HepG2 (cell line): ENCODE data around the gene CCDC170. TPM values are rescaled to one million over a fixed set of nuclear protein-coding genes. Genes with fewer than 3 reads are reported as not detected.

Source experiments
- ATAC-seq: fragments of 200-7000 bp; cut with Tn5 transposase; 3 replicates; pipeline ENCODE4 v1.9.1; 2020; ENCODE audit warnings: mild to moderate bottlenecking, moderate library complexity
- BruUV-seq: library from RNA; stranded (reverse); fragments of 400-500 nt; replicated peaks from 2 replicates; lab custom pipeline; 2021; lab: Mats Ljungman, UMichigan
- CTCF ChIA-PET: fragments of 300-600 bp; formaldehyde crosslinking; extraction: SDS; loops from one replicate; lab custom pipeline; 2021; ENCODE audit warnings: low total read pairs, inconsistent platforms, low intra/inter-chr PET ratio; lab: Yijun Ruan, JAX
- POLR2A ChIA-PET: fragments of 350-600 bp; sonication (Branson Sonifier 250); formaldehyde crosslinking; loops from one replicate; lab custom pipeline; 2020; ENCODE audit warnings: antibody characterized with exemption, inconsistent platforms; lab: Yijun Ruan, JAX
- DNase-seq: peaks from one replicate; pipeline ENCODE4 v3.0.0-alpha.2; 2015; ENCODE audit warnings: low spot score
- FAIRE-seq: peaks from 3 replicates; lab custom pipeline; 2011; peaks lifted over from hg19 to GRCh38; lab: Jason Lieb, UNC
- H2AFZ ChIP-seq: one replicate; pipeline ENCODE4 v1.6.1; 2011; ENCODE audit warnings: low read length, inconsistent platforms
- H3K27ac ChIP-seq: fragments of 300-600 bp; 3 replicates; pipeline ENCODE4 v1.8.0; 2011; ENCODE audit warnings: mixed run types, mild to moderate bottlenecking, mixed read lengths, low read length, inconsistent platforms; ENCODE audit not compliant: insufficient read depth; ENCODE audit errors: extremely low read length
- H3K27me3 ChIP-seq, 2 experiments: fragments of 200-600 bp in 1 of 2; 2 replicates in 1 of 2; 3 replicates in 1 of 2; pipeline versions ENCODE4 v1.6.0 to v1.8.0; 2011; ENCODE audit warnings: low read length in 2 of 2, mild to moderate bottlenecking in 2 of 2, moderate library complexity in 2 of 2, inconsistent platforms in 1 of 2; ENCODE audit not compliant: insufficient read depth in 2 of 2, control insufficient read depth in 1 of 2
- H3K36me3 ChIP-seq, 2 experiments: fragments of 200-600 bp in 1 of 2; replicated peaks in 1 of 2; 2 replicates in 1 of 2; 3 replicates in 1 of 2; pipeline versions ENCODE4 v1.5.1 to v1.8.0; 2011; ENCODE audit warnings: low read length in 2 of 2, inconsistent platforms in 1 of 2; ENCODE audit not compliant: insufficient read depth in 2 of 2, control insufficient read depth in 1 of 2
- H3K4me1 ChIP-seq: 2 replicates; pipeline ENCODE4 v1.5.1; 2012; ENCODE audit warnings: low read length, inconsistent platforms; ENCODE audit not compliant: insufficient read depth
- H3K4me2 ChIP-seq: 2 replicates; pipeline ENCODE4 v1.6.0; 2011; ENCODE audit warnings: low read depth, low read length, inconsistent platforms
- H3K4me3 ChIP-seq, 3 experiments: fragments of 200-600 bp in 1 of 3; sonication (generic), shearing (Covaris generic) in 1 of 3; replicated peaks in 1 of 3; 2 replicates each; pipeline ENCODE4 v1.5.1; 2011 to 2016; ENCODE audit warnings: low read length in 3 of 3, inconsistent platforms in 2 of 3, low read depth in 2 of 3, mild to moderate bottlenecking in 2 of 3, control low read depth in 1 of 3, mixed read lengths in 1 of 3; ENCODE audit not compliant: insufficient read depth in 1 of 3
- H3K79me2 ChIP-seq: one replicate; pipeline ENCODE4 v1.6.1; 2011; ENCODE audit warnings: low read length, inconsistent platforms; ENCODE audit not compliant: insufficient read depth
- H3K9ac ChIP-seq: 2 replicates; pipeline ENCODE4 v1.6.0; 2011; ENCODE audit warnings: mild to moderate bottlenecking, low read depth, low read length, inconsistent platforms; ENCODE audit not compliant: insufficient read depth
- H3K9me3 ChIP-seq: 2 replicates; pipeline ENCODE4 v1.5.1; 2012; ENCODE audit warnings: mild to moderate bottlenecking, low read length
- H4K20me1 ChIP-seq: 2 replicates; pipeline ENCODE4 v1.6.0; 2011; ENCODE audit warnings: inconsistent platforms, mild to moderate bottlenecking, low read length, moderate library complexity; ENCODE audit not compliant: insufficient read depth
- AKNA ChIP-seq: sonication (generic); formaldehyde crosslinking; IDR thresholded peaks from 2 replicates; pipeline ENCODE4 v1.4.0; 2020; ENCODE audit warnings: missing genetic modification reagents, borderline replicate concordance
- CBX1 ChIP-seq: IDR thresholded peaks from one replicate; pipeline ENCODE4 v1.6.1; 2016; ENCODE audit warnings: antibody characterized with exemption, low read depth
- CCDC6 ChIP-seq: sonication (generic); formaldehyde crosslinking; IDR thresholded peaks from 2 replicates; pipeline ENCODE4 v1.8.1; 2022; ENCODE audit warnings: mild to moderate bottlenecking, missing genetic modification reagents, moderate library complexity
- JUN ChIP-seq: sonication (generic); formaldehyde crosslinking; IDR thresholded peaks from 2 replicates; pipeline ENCODE4 v1.4.0; 2020; ENCODE audit warnings: mild to moderate bottlenecking, missing genetic modification reagents
- KLF13 ChIP-seq: sonication (generic); formaldehyde crosslinking; IDR thresholded peaks from 2 replicates; pipeline ENCODE4 v1.4.0; 2020; ENCODE audit warnings: mild to moderate bottlenecking, missing genetic modification reagents
- KLF9 ChIP-seq: IDR thresholded peaks from 2 replicates; pipeline ENCODE4 v1.6.1; 2016; ENCODE audit warnings: low read depth
- NFE2 ChIP-seq: sonication (generic); formaldehyde crosslinking; IDR thresholded peaks from 2 replicates; pipeline ENCODE4 v1.4.0; 2020; ENCODE audit warnings: missing genetic modification reagents
- RFXANK ChIP-seq: IDR thresholded peaks from 2 replicates; pipeline ENCODE4 v1.6.1; 2016
- STAT6 ChIP-seq: sonication (generic); formaldehyde crosslinking; IDR thresholded peaks from 2 replicates; pipeline ENCODE4 v1.4.0; 2020; ENCODE audit warnings: missing genetic modification reagents, mild to moderate bottlenecking, borderline replicate concordance
- THAP7 ChIP-seq: sonication (generic); formaldehyde crosslinking; IDR thresholded peaks from 2 replicates; pipeline ENCODE4 v1.8.1; 2023; ENCODE audit warnings: mild to moderate bottlenecking, missing genetic modification reagents
- ZFAT ChIP-seq: sonication (generic); formaldehyde crosslinking; conservative IDR thresholded peaks from 2 replicates; pipeline ENCODE4 v1.8.1; 2023; ENCODE audit warnings: missing genetic modification reagents, inconsistent platforms
- ZNF335 ChIP-seq: sonication (generic); formaldehyde crosslinking; IDR thresholded peaks from 2 replicates; pipeline ENCODE4 v1.4.0; 2020; ENCODE audit warnings: missing genetic modification reagents
- WGBS: methylation state at CpG from one replicate; pipeline ENCODE4 v1.1.6; 2017; ENCODE audit warnings: low lambda C conversion rate; 5-methylcytosine and 5-hydroxymethylcytosine counted together
- in situ Hi-C: cut with HindIII; loops from 2 replicates; pipeline ENCODE4 v1.10.0; 2017; ENCODE audit warnings: low pct_unique_long_range_greater_than_20kb; ENCODE audit not compliant: extremely low pct_ligation_motif_present
- intact Hi-C: fragments of 100-400 bp; cut with micrococcal nuclease; formaldehyde crosslinking; loops from one replicate; pipeline ENCODE4 v1.10.0; 2022; ENCODE audit not compliant: unreplicated experiment
- polyA plus RNA-seq, 8 experiments: library from polyadenylated mRNA; depleted of rRNA in 3 of 8; stranded (reverse) in 7 of 8; unstranded in 1 of 8; fragments of >200 nt; fragmentation: Illumina TruSeq in 4 of 8; extraction: Trizol in 4 of 8; gene quantifications; 2 replicates each; pipeline versions ENCODE4 v1.2.1 to v1.2.3, GENCODE V29; 2011 to 2016; ENCODE audit warnings: low read depth in 4 of 8, missing spikeins in 1 of 8, mixed read lengths in 1 of 8; ENCODE audit not compliant: insufficient read depth in 1 of 8
- total RNA-seq, 5 experiments: library from RNA; depleted of rRNA; stranded (reverse); fragments of >200 nt; fragmentation: Illumina TruSeq; extraction: Trizol; gene quantifications; 2 replicates each; pipeline ENCODE4 v1.2.3, GENCODE V29; 2016; ENCODE audit warnings: low read depth in 1 of 5
- TF ChIP-seq, protein P1 (sequence below): sonication (generic); formaldehyde crosslinking; IDR thresholded peaks from 2 replicates; pipeline ENCODE4 v1.8.0; 2023; ENCODE audit warnings: mild to moderate bottlenecking, missing genetic modification reagents
- TF ChIP-seq, protein P2 (sequence below): sonication (generic); formaldehyde crosslinking; IDR thresholded peaks from 2 replicates; pipeline ENCODE4 v1.4.0; 2020; ENCODE audit warnings: low read depth, mild to moderate bottlenecking, missing genetic modification reagents

The CCDC170 gene
- total and polyA plus RNA-seq, 2 of the 13 experiments (the other 11 are each of a cell fraction or from before 2014, with no cell fraction given): 0.90 to 5.1 TPM

DNA sequence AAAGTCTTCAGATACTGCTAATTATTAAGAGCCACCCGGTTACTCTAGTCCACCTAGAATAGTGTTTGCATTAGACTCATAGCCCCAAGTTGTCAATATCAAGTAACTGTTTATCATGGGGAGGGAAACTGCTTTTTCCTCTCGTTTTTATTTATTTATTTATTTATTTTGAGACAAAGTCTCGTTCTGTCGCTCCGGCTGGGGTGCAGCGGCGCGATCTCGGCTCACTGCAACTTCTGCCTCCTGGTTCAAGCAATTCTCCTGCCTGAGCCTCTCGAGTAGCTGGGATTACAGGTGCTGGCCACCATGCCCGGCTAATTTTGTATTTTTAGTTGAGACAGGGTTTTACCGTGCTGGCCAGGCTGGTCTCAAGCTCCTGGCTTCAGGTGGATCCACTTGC, 16.1 kb upstream of the CCDC170 start (continued):
- TF ChIP-seq, protein P1, sequence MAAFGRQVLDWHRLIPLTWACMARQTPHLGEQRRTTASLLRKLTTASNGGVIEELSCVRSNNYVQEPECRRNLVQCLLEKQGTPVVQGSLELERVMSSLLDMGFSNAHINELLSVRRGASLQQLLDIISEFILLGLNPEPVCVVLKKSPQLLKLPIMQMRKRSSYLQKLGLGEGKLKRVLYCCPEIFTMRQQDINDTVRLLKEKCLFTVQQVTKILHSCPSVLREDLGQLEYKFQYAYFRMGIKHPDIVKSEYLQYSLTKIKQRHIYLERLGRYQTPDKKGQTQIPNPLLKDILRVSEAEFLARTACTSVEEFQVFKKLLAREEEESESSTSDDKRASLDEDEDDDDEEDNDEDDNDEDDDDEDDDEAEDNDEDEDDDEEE (CRISPR knock-in tag): no peak
- TF ChIP-seq CBX1 (no peak), THAP7 (CRISPR knock-in tag) (no peak), ZNF335 (CRISPR knock-in tag) (no peak), STAT6 (CRISPR knock-in tag) (no peak)

DNA sequence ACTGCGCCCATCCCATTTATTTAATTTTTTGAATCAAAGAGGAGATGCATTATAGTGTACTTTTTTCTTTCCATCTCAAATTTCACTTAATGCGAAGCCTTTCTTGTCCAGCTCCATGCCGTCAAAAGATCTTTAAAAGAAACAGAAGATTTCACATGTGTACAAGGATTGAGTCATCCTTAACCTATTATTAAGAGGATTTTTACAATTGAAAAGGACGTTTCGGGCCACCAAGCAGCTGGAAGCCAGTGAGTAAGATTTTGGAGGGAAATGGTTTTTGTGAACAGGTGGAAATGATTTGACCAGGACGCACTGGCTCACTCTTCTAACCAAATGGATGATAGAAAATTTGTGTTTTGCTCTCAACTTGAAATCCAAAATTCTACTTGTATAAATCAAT, 15.1 kb upstream of the CCDC170 start:
- Histone ChIP-seq H3K36me3 (no peaks in the 10 kb centered on the region), H3K9me3 (no peaks in the 10 kb centered on the region), H3K4me3 (no peak overlapping the region), H3K4me1 (peaks cover 26% of the 10 kb centered on the region), H3K27me3 (no peaks in the 10 kb centered on the region), H3K9ac (no peak overlapping the region), H3K27ac (no peak overlapping the region), H2AFZ (no peak overlapping the region), H3K79me2 (no peaks in the 10 kb centered on the region), H3K4me2 (no peak overlapping the region), H4K20me1 (no peaks in the 10 kb centered on the region)
- FAIRE-seq (no peak), ATAC-seq (no peak), DNase-seq (no peak)
- ChIA-PET POLR2A (no interaction called here), CTCF (no interaction called here)
- WGBS: 90% methylated on average over 6 of the region's 6 CpGs
- BruUV-seq: no TSS peak
- intact Hi-C loops: no loop called here
- in situ Hi-C loops: loop anchor here (5.0 to 10.0 kb wide), 2 partner anchors 36 to 64 kb away; no protein-coding TSS in a partner anchor
- TF ChIP-seq KLF13 (no peak), RFXANK (no peak), CCDC6 (CRISPR knock-in tag) (no peak), NFE2 (CRISPR knock-in tag) (no peak), JUN (CRISPR knock-in tag) (no peak), KLF9 (CRISPR knock-in tag) (no peak), ZFAT (CRISPR knock-in tag) (no peak), AKNA (CRISPR knock-in tag) (no peak)
- TF ChIP-seq, protein P2, sequence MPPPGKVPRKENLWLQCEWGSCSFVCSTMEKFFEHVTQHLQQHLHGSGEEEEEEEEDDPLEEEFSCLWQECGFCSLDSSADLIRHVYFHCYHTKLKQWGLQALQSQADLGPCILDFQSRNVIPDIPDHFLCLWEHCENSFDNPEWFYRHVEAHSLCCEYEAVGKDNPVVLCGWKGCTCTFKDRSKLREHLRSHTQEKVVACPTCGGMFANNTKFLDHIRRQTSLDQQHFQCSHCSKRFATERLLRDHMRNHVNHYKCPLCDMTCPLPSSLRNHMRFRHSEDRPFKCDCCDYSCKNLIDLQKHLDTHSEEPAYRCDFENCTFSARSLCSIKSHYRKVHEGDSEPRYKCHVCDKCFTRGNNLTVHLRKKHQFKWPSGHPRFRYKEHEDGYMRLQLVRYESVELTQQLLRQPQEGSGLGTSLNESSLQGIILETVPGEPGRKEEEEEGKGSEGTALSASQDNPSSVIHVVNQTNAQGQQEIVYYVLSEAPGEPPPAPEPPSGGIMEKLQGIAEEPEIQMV (CRISPR knock-in tag): no peak
